Astrocyte of the hippocampus (primary cell): ENCODE data around the gene SERPINB10.
A peak's percentile ranks its signal among the peaks of the same experiment; 100 is the strongest.

Experiments used
- DNase-seq: peaks from one replicate; pipeline ENCODE4 v3.0.0; 2011; ENCODE audit warnings: low read depth, low spot score

The SERPINB10 gene

DNA sequence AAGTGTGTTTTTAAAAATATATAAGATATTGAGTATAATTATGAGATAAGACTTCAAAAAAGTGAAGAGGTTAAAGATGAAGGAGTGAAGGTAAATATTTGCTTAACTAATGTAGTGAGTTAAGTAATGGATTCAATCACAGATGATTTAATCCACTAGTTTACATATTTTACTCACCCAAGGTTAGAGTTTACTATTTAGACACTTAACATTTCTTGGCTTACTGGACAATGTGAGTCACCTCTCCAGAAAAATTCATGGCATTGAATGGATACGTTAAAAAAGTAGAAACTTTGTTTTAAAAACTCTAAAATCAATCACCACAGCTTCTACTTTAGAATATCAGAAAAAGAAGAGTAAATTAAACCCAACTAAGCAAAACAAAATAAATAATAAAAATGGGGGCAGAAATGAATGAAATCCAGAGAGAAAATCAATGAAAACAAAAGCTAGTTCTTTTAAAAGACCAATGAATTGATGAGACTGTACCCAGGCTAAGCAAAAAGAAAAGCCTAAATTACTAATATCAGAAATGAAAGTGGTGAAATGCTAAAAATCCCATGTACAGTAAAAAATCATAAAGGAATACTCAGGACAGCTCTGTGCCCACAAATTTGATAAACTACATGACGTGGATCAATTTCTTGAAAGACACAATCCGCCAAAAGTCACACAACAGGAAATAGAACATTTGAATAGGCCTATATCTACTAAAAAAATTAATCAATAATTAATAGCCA is 39.5 kb downstream of the SERPINB10 start:
- DNase-seq: no peak

DNA sequence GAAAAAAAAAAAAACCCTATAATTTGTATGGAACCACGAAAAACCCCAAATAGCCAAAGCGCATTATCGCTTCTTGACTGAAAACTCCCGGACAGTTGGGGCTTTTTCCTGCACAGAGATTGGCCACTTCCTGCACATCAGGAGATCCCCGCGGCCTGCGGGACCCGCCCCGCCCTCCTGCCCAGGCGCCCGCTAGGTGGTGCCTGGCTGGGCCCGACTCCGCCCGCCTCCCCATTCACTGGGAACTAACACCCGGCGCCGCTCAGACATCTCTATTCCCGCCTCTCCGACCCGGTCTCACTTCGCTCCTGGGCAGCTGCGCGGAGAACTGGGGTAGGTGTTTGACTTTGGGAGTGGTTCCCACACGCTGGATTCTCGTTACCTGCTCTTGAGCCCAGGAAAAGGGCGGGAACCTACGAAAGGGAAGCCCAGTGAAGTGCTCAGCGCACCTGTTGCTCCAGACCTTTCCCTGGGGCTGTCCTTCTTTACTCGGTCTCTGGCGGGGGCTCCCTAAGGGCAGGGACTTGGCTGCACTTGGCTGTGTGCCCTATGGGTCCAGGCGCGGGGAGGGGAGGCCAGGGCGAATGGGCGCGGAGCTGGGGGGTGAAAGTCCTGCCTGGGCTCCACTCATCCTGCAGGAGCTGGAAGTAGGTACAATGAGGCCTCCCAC is 41.4 kb downstream of the SERPINB10 start, which contains the start of gene HMSD:
HMSD (plus strand) TSS at position 234 of the 670 bp plus-strand sequence. CDS start 4,155 bp downstream, outside the sequence.
- peak; percentile 63 for DNase-seq

DNA sequence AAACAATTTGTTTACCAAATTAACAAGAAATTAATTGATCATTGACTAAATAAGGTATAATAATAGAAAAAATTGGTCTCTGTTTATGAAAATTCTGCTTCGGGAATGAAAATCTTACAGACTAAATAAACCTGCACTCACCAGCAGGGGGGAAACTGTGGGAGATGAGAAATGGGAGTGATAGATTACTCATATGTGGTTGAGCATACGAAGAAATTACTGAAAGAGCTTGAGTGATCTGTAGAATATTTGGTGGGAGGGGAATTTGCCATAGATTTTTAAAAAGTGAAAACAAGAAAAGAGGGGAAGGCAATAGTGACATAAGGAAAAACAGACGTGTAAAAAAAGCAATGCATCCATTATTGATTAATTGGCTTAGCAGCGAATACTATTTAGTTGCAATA is 43.5 kb downstream of the SERPINB10 start:
- peak; percentile 15 for DNase-seq

DNA sequence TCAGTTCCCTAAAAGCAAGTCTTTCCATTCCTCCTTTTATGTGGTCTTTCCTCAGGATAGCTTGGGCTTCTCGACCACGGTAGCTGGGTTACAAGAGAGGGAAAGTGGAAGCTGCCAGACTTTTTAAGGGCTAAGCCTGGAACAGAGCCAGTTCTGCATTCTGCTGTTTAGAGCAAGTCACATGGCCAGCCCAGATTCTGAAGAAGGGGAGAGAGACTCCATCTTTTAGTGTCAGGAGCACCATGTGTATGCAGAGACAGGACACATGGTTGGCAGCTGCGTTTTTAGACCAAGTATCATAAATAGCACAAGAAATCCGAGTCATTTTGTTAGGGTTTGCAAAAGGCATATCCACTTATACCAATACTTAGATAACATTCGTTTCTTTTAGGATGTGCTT is 46.1 kb downstream of the SERPINB10 start:
- DNase-seq: peak; percentile 9

DNA sequence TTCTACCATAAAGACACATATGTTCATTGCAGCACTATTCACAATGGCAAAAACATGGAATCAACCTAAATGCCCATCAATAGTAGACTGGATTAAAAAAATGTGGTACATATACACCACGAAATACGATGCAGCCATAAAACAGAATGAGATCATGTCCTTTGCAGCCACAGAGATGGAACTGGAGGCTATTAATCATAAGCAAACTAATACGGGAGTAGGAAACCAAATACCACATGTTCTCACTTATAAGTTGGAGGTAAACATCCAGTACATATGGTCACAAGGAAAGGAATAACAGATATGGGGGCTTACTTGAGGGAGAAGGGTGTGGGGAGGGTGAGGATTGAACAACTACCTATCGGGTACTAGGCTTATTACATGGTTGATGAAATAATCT is 49.0 kb downstream of the SERPINB10 start:
- no peak for DNase-seq

DNA sequence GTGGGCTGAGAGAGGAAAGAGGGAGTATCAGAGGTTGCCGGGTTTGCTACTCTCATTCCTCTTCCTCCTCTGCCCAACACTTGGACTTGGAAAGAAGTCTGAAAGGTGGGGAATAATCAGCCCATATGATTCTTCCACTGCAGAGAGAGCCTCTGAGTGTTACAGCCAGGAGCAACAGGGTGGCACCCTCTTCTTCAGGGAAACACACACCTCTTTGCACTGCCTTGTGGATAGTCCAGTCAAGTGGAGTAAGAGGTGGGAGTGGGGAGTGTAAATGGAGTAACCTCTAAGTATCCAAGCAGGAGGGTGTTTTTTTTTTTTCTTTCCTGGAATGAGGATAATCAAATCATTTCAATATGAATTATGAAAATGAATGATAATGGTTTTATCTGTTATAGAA is 53.1 kb downstream of the SERPINB10 start:
- DNase-seq: no peak

DNA sequence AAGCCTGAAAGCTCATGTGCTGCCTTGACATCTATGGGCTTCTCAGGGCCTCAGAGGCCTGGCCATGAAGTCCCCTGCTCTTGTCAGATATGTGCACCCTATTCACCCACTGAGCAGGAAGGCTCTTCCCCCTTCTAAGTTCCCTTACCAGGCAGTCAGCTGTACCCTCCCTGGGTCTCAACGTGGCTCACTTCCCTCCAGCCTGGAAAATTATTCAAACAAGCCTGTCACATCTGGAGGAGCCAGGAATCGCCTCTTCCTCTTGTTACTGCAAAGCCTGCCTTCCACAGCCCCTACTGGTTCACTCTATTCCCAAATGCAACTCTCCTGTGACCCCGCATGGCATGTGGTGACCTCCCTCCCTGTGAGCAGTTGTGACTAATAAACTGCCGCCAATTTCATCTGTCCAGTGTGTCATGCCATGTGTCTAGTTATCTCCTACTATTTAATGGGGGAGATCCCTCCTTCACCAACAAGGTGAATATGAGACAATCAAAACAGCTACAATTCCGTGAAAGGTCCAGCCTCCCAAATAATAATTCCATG is 53.8 kb downstream of the SERPINB10 start:
- no peak for DNase-seq

DNA sequence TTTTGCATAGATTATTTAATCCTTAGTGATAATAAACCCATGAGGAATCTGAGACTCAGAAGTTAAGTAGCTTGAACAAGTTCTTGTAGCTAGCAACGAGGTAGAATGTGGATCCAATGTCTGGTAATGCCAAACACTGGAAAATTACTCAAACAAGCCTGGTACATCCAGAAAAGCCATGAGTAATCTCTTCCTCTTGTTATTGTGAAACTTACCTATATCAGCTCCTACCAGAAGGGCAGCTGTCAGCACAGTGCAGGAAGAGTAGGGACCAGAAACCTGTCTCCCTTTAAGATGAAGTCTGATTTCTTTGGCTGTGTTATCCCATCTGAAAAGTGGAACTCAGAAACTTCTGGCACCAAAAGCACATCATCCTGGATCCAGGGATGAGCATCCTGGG is 54.4 kb downstream of the SERPINB10 start:
- DNase-seq: no peak

DNA sequence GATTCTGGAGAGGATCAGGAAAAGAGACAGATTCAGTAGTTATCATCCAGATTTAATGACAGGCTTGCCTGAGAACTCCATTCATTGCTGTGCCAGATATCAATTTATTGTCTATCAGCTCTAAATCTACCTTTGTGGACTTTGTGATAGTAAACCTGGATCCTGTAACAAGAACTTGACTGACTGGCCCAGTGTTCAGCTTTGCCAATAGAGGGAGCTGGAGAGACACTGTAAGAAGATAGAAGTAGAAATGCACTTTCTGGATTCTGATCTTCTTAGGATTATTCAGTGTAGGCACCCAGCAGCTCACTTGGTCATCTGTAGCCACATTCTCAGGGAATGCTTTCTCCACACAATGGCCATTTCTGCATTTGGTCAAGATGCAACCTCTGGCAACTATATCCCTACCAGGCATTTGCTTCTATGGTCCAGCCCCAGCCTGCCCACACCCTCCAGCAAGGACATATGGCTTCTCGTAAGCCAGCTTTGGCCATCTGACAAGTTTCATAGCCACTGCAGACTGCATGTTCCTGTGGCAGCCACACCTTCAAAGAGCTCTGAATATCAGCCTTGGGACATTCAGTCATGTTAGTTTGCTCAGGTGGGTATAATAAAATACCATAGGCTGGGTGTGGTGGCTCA is 56.0 kb downstream of the SERPINB10 start:
- DNase-seq: peak; percentile 70

DNA sequence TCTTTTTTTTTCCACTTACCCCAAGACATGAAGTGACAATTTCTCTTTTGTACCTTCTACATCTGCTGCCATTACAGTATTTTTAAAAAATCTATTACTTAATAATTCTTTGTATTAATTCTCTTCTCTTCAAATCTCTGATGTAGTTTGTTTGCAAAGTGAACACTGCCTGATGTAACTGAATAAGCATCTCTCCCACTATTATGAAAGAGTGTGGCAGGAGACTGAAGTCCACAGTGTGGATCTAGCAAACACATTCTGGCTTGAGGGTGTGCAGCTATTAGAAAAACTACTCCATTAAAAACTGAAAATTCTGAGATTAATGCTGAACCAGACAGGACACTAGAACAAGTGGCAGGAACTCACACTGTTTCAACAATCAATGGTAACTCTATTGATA is 57.1 kb downstream of the SERPINB10 start:
- no peak for DNase-seq

DNA sequence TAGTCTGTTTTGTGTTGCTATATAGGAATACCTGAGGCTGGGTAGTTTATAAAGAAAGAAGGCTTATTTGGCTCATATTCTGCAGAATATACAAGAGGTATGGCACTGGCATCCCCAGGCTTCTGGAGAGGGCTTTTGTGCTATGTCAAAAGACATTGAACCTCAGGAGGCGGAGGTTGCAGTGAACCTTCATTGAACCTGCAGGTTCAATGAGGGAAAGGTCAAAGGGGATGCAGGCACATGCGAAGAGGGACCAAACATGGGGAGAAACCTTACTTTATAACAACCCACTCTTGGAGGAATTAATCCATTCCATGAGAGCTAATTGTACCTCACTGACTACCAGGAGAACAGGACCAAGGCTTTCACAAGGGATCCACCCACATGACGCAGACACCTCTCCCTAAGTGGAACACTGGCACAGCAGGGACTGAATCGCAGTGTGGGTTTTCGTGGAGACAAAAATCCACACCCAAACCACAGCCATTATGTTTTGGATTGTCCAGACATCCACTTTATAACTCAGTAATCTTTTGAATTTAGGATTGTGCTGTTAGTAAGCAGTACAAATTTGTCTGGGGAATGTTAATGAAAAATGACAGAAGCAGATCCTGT is 58.1 kb downstream of the SERPINB10 start:
- peak; percentile 49 for DNase-seq

DNA sequence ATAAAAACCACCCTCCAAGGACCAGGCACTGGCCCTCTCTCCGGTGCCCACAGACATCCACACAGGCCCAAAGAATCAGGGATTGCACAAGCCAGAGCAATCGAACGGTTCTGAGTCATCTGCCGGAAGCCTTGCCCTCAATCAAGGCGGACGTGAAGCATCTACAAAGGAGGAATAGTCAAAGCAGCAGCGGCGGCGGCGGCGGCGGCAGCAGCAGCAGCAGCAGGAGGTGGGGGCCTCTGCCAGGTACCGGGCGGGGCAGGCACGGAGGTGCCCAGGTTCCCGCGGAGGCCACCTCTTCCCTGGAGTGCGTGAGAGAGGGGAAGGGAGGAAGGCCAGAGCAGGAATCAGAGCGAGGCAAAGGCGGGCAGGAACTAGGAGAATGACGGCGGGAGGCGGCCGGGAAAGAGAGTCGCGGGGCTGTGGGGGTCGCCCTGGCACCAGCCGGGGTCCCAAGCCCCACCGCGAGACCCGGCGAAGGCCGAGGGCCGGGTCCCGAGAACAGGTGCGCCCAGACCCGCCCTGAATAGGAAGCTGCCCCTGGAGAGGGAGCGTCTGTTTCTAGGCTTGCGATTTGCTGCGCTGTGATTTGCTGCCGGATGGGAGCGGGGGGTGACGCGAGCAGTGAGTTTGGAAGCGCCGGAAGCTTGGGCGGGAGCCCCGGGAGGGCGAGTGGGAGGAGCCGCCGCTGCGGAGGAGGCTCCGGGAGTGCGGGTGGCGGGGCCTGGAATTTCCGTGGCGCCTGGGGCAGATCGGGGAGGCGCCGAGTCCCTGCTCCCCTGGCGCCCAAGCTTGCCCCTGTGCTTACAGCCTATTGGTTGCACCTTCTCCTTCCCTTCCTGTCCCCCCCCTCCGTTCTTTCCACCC is 62.4 kb downstream of the SERPINB10 start, which contains the start of gene SERPINB8:
SERPINB8 (plus strand) TSS at position 140 of the 867 bp plus-strand sequence. CDS start 8,228 bp downstream, outside the sequence.
- DNase-seq: peak; percentile 98

DNA sequence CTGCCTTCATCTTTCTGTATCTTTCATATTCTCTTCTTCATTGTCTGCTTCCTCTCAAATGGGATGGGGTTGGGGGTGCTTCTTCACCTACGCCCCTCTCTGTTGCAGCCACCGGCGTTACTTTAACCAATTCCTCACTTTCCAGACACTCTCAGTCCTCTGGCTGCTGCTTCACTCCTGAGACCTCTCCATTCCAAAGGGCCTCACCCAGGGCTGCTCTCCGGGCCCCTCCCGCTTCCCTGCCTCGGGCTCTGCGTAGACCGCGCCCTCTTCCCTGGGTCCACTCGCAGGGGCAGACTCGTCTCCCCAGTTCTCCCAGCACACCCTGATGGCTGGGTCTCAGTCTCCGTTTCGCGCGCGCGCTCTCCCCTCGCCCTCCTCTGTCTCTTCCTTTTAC is 63.0 kb downstream of the SERPINB10 start:
- peak; percentile 69 for DNase-seq

DNA sequence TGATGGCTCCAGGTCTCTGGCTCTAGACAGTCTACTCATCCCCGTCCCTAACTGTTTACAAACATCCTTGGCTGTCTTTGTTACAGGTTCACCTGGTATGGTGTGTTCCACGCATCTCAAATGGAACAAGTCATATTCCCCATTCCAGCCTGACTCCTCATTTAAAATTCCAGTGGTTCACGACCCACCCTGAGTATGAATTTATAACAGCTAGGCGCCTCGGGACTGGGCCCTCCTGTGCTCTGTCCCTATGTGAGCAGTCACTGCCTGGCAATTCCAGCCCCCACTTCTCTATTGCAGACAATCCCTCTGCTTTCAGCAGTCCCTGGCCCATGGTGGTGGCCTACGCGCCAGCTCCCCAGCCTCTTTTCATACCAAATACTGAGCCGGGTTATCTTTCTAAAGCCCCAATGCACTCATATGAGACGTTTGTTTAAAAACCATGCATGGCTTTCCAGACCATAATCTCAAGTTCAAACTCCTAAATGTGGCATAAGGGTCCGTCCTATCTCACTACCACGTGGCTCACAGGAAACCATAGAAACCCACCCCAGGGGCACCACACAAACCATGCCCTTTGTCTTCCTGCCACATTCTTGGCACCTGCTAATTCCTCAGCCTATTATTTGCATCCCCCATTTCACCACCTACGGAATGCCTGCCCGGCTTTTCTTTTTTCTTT is 63.7 kb downstream of the SERPINB10 start:
- peak; percentile 48 for DNase-seq

DNA sequence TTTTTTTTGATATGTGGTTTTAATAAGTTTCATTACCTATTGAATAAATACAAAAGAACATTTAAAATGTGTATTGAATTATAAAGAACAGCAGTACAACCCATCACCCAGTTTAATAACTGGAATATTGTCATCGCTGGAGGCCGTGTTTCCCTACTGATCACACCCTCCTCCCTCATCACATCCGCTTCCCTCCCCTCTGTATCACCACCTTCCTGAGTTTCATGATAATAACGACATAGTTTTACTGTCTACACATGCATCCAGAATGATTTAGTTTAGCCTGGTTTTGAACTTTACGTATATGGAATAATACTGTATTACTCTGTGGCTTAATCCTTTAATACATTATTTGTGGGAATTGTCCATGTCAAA is 64.2 kb downstream of the SERPINB10 start:
- DNase-seq: no peak

DNA sequence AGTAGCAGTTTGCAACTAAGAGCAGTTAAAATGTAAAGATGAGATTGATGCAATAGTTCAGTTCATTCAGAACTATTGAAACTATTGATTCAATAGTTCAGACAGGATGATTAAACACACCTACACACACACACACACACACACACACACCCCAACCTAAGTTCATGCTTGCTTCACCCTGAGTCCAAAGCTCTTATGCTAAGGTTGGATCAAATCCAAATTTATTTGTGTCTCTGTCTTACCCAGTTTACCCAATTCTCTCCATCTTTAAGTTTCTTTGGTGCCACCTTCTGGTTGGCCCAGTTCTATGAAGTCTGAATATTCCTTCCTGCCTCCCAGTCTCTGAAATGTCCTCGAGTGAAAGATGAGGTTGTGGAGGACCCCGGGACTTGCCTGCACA is 67.2 kb downstream of the SERPINB10 start:
- DNase-seq: peak; percentile 22

DNA sequence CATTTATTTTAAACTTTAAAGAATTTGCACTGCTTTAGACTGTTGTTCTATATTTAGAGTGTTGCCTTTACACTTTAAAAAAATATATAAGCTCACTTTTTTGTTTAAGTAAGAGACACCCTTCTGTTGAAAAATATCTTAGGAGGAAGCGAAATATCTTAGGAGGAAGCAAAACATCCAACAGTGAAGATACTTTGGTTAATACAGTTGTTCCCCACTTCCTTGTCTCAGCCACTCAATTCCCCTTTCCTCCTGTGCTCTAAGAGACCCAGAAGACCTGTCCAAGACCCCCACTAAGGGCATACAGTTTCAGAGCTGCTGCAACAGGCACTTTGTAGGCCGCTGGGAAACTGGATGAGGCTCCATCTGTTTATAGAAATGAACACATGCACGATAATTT is 67.9 kb downstream of the SERPINB10 start:
- DNase-seq: no peak

DNA sequence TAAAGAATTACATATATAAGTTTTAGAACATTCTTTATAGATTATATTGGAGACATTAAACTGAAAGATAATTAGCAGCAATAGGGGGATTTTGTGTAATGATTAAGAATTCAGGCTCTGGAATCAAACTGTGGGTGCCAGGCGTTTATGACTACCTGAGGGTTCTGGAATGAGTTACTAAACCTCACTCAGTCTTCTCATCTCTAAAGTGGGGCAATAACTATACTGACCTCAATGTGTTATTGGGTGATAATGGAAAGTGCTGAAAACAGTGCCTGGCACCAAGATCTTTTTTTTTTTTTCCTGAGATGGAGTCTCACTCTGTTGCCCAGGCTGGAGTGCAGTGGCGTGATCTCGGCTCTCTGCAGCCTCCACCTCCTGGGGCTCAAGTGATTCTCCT is 69.3 kb downstream of the SERPINB10 start:
- no peak for DNase-seq

DNA sequence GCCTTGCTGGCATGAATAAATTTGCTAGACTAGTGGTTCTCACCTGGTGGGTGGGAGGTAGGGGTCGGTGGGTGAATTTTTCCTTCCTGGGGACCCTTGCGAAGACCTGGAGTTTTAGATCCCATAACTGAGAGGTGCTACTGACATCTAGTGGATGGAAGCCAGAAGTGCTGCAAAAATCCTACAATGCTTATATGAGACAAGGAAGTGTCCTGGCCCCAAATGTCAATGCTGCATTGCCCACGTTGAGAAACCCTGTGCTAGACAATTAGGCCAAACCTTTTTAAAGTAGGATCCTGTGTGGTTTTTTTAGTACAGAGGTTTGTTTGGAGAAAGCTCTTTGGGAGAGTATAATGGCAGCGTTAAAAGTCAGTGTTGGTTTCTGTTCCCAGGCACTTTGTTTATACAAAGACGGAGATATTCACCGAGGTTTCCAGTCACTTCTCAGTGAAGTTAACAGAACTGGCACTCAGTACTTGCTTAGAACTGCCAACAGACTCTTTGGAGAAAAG is 71.7 kb downstream of the SERPINB10 start:
- peak; percentile 85 for DNase-seq

DNA sequence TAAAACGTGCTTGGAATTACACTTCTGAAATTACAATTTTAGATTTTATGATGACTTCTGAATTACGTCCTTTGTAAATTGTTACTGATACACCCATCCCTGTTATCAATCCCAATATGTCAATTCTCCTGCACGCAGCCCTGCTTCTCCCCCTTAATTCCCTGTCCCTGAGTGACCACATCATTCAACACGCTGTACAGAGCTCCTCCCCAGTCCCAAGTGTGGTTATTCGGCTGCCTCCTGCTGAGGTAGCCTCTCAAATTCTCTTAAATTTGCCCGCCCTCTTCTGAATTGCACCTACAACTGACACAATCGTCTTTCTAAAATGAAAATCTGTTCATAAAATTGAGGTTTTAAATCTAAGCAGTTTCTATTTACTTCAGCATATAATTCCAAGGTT is 72.3 kb downstream of the SERPINB10 start:
- DNase-seq: no peak
